Measurements from ENCODE around the gene MGAT4B.

The MGAT4B gene

GRCh38 chr5:179766726-179767455 is 39.8 kb downstream of the MGAT4B start:
- TF ChIP-seq POU2F2 (IDR thresholded peaks at IDR 0.05; ENCODE audit: low read depth, low read length) (no peak), POLR2AphosphoS5 (IDR thresholded peaks at IDR 0.05; ENCODE audit: low read depth, low read length) (no peak), TAF1 (IDR thresholded peaks at IDR 0.05; ENCODE audit: low read depth, low read length) (no peak), POLR2A (IDR thresholded peaks at IDR 0.05; ENCODE audit: low read depth, low read length) (no peak), PAX5 (IDR thresholded peaks at IDR 0.05; ENCODE audit: insufficient read depth, low read length, severe bottlenecking) (no peak), SPI1 (IDR thresholded peaks at IDR 0.05; ENCODE audit: low read depth, low read length) (no peak)
- no peak for FAIRE-seq
- no peak for DNase-seq (ENCODE audit: insufficient read length, low spot score)

GRCh38 chr5:179766021-179766725 is 40.5 kb downstream of the MGAT4B start:
- FAIRE-seq = no peak
- no peak for DNase-seq (ENCODE audit: insufficient read length, low spot score)
- no peak for TF ChIP-seq POLR2A (IDR thresholded peaks at IDR 0.05; ENCODE audit: low read depth, low read length)
- TF ChIP-seq PAX5 (IDR thresholded peaks at IDR 0.05; ENCODE audit: insufficient read depth, low read length, severe bottlenecking) = no peak
- TF ChIP-seq POLR2AphosphoS5 (IDR thresholded peaks at IDR 0.05; ENCODE audit: low read depth, low read length) = no peak
- no peak for TF ChIP-seq TAF1 (IDR thresholded peaks at IDR 0.05; ENCODE audit: low read depth, low read length)
- no peak for TF ChIP-seq POU2F2 (IDR thresholded peaks at IDR 0.05; ENCODE audit: low read depth, low read length)
- no peak for TF ChIP-seq SPI1 (IDR thresholded peaks at IDR 0.05; ENCODE audit: low read depth, low read length)

- FAIRE-seq = no peak
- DNase-seq (ENCODE audit: insufficient read length, low spot score) = no peak
- TF ChIP-seq POLR2A (IDR thresholded peaks at IDR 0.05; ENCODE audit: low read depth, low read length) (no peak), TAF1 (IDR thresholded peaks at IDR 0.05; ENCODE audit: low read depth, low read length) (no peak), SPI1 (IDR thresholded peaks at IDR 0.05; ENCODE audit: low read depth, low read length) (no peak)
Measured at GRCh38 chr5:179765400-179765799, 41.3 kb downstream of the MGAT4B start.

GRCh38 chr5:179764056-179764455 is 42.6 kb downstream of the MGAT4B start:
- DNase-seq (ENCODE audit: insufficient read length, low spot score) = no peak
- TF ChIP-seq TAF1 (IDR thresholded peaks at IDR 0.05; ENCODE audit: low read depth, low read length) = no peak
- TF ChIP-seq SPI1 (IDR thresholded peaks at IDR 0.05; ENCODE audit: low read depth, low read length) = no peak
- TF ChIP-seq POLR2A (IDR thresholded peaks at IDR 0.05; ENCODE audit: low read depth, low read length) = no peak
- TF ChIP-seq POU2F2 (IDR thresholded peaks at IDR 0.05; ENCODE audit: low read depth, low read length) = no peak
- no peak for TF ChIP-seq POLR2AphosphoS5 (IDR thresholded peaks at IDR 0.05; ENCODE audit: low read depth, low read length)
- no peak for TF ChIP-seq PAX5 (IDR thresholded peaks at IDR 0.05; ENCODE audit: insufficient read depth, low read length, severe bottlenecking)
- no peak for FAIRE-seq

GRCh38 chr5:179763215-179763945 is 43.3 kb downstream of the MGAT4B start:
- TF ChIP-seq POLR2A (IDR thresholded peaks at IDR 0.05; ENCODE audit: low read depth, low read length) = no peak
- TF ChIP-seq POLR2AphosphoS5 (IDR thresholded peaks at IDR 0.05; ENCODE audit: low read depth, low read length) = no peak
- TF ChIP-seq TAF1 (IDR thresholded peaks at IDR 0.05; ENCODE audit: low read depth, low read length) = no peak
- TF ChIP-seq SPI1 (IDR thresholded peaks at IDR 0.05; ENCODE audit: low read depth, low read length) = no peak
- no peak for TF ChIP-seq PAX5 (IDR thresholded peaks at IDR 0.05; ENCODE audit: insufficient read depth, low read length, severe bottlenecking)
- TF ChIP-seq POU2F2 (IDR thresholded peaks at IDR 0.05; ENCODE audit: low read depth, low read length) = no peak
- DNase-seq (ENCODE audit: insufficient read length, low spot score) (no peak), FAIRE-seq (no peak)

- TF ChIP-seq POLR2A (IDR thresholded peaks at IDR 0.05; ENCODE audit: low read depth, low read length) = no peak
- no peak for TF ChIP-seq POLR2AphosphoS5 (IDR thresholded peaks at IDR 0.05; ENCODE audit: low read depth, low read length)
- no peak for TF ChIP-seq POU2F2 (IDR thresholded peaks at IDR 0.05; ENCODE audit: low read depth, low read length)
- no peak for TF ChIP-seq TAF1 (IDR thresholded peaks at IDR 0.05; ENCODE audit: low read depth, low read length)
- TF ChIP-seq SPI1 (IDR thresholded peaks at IDR 0.05; ENCODE audit: low read depth, low read length) = no peak
- no peak for TF ChIP-seq PAX5 (IDR thresholded peaks at IDR 0.05; ENCODE audit: insufficient read depth, low read length, severe bottlenecking)
- no peak for DNase-seq (ENCODE audit: insufficient read length, low spot score)
- no peak for FAIRE-seq
Measured at GRCh38 chr5:179762781-179763176, 43.9 kb downstream of the MGAT4B start.

GRCh38 chr5:179762079-179762780 is 44.4 kb downstream of the MGAT4B start:
- DNase-seq (ENCODE audit: insufficient read length, low spot score) (no peak), FAIRE-seq (peak; percentile 75)
- TF ChIP-seq SPI1 (IDR thresholded peaks at IDR 0.05; ENCODE audit: low read depth, low read length) (peak; percentile 84), PAX5 (IDR thresholded peaks at IDR 0.05; ENCODE audit: insufficient read depth, low read length, severe bottlenecking) (no peak)

- peak; percentile 89 for FAIRE-seq
- no peak for DNase-seq (ENCODE audit: insufficient read length, low spot score)
- no peak for TF ChIP-seq PAX5 (IDR thresholded peaks at IDR 0.05; ENCODE audit: insufficient read depth, low read length, severe bottlenecking)
- TF ChIP-seq POLR2A (IDR thresholded peaks at IDR 0.05; ENCODE audit: low read depth, low read length) = no peak
- peak; percentile 12; the same call in 1 of the 2 replicates for TF ChIP-seq SPI1 (IDR thresholded peaks at IDR 0.05; ENCODE audit: low read depth, low read length)
- TF ChIP-seq POU2F2 (IDR thresholded peaks at IDR 0.05; ENCODE audit: low read depth, low read length) = peak; percentile 40; the same call in 1 of the 2 replicates
- TF ChIP-seq TAF1 (IDR thresholded peaks at IDR 0.05; ENCODE audit: low read depth, low read length) = no peak
- no peak for TF ChIP-seq POLR2AphosphoS5 (IDR thresholded peaks at IDR 0.05; ENCODE audit: low read depth, low read length)
Measured at GRCh38 chr5:179759581-179760551, 46.8 kb downstream of the MGAT4B start.

Data from GM12891 (cell line).